ENCODE measurements around the gene EFTUD2.

The EFTUD2 gene

DNA sequence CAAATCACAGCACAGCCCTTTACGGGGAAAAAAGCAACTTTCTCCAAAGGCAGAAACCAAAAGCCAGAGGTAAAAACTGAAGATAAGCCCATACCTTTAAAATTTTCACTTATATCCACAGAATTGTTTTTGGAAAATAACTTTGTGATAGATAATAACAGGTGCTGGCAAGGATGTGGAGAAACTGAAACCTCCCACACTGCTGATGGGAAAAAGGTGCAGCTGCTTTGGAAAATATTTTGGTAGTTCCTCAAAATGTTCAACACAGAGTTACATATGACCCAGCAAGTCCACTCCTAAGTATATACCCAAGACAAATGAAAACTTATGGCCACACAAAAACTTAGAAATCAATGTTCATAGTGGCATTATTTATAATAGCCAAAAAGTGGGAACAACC, 12.2 kb downstream of the EFTUD2 start:
- FAIRE-seq = no peak

DNA sequence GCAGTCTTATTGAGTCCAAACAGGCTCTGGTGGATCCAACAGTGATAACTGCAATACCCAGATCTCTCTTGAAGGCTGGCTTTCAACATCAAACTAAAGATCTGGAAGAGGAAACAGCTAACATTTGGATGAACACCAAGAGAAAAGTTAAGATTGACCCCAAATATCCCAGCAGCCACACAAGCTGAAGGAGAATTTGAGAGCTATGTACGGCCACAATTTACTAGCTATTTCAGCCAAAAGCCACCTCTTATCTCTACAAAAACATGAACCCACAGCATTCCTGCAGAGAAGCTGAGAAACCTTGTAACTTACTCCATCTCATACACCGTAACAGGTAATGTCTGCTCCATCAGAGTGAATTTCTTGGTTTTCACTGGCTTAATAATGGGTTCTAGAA, 14.3 kb downstream of the EFTUD2 start:
- no peak for FAIRE-seq

DNA sequence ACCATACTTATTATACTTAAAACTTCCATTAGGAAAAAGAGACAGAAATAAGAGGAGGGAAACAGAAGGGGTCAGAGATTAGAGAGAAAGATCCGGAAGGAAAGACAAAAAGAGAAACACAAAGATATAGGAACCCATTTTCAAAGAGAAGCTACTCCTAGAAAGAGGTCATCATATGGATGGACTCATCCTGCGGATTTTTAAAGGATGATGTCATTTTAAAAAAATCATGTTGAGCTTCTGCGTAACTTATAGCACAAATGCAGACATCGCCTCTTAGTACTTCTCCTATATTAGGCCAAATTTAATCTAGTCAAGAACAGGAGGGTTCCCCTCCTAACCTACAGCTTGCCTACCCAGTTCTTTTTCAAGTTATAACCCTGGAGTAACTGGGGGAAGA, 18.1 kb downstream of the EFTUD2 start:
- no peak for FAIRE-seq

DNA sequence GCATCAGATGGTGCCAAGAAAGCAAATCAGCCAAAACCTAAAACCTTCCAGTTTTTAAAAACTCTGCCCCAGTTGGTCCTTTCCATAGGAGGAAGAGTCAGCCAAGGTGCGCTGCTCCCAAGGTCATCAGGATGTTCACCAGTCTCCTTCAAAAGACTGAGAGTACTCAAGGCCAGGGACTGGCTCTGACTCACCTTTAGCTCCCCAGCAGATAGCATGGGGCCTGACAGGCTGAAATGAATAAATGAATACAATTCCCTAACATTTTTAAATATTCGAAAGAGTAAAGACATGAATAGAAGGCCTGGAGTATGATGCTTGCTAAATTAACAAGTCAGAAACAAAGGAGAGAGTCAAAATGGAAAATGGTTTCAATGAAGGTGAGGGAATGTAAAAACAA, 19.2 kb downstream of the EFTUD2 start:
- FAIRE-seq = no peak

DNA sequence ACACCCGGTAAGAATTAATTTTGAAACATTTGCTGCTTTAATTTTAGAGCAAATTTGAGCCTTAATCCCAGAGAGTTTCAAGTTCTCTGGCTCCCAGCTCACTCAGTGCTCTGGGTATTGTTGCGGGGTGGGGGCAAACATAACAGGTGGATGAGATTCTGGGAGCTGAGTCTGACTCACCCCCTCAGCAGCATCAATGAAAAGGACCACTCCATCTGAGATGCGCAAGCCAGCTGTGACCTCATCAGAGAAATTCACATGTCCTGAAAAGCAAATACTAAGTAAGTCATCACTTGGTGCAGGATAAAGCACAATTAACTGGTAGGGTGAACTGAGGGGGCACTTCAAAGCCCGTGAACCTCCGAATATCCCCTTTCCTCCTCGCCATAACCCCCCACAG, 19.9 kb downstream of the EFTUD2 start:
- no peak for FAIRE-seq

DNA sequence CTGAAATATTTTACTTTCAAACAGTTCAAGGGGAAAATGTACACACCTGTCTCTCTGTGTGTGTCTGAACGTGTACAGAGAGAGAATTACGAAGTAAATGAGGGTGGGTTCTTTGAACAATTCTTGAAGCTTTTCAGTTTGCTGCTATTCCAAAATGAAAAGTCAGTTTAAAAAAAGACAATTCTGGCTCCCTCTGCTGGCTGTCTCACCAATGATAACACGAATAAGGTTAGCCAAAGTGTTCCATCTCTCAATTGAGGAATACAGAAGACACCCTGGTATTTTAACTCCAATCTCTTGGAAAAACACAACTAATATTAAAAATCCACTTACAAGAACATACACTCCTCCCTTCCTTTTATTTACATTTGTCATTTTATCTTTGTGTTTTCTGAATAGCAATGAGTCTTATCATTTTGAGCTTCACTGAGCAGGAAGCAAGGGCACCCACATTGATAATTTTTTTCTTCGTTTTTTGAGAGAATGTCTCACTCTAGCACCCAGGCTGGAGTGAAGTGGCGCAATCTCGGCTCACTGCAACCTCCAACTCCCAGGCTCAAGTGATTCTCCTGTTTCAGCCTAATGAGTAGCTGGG, 20.5 kb downstream of the EFTUD2 start:
- peak; percentile 96 for FAIRE-seq

DNA sequence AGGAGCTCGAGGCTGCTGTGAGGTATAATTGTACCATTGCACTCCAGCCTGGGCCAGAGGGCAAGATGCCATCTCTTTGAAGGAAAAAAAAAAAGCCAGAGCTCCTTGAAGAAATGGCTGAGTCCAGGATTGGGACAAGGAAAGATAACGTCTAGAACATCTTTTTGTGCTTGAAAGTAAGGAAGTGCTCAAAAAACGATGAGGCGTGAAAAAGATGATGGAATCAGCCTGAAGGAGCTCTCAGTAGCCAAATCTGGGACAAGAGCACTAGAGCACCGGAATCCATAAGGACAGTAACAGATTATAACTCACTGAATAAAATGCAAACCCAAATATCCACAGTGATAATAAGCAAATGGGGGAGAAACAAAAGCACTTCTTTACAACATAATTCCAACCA, 22.1 kb downstream of the EFTUD2 start:
- FAIRE-seq = no peak

DNA sequence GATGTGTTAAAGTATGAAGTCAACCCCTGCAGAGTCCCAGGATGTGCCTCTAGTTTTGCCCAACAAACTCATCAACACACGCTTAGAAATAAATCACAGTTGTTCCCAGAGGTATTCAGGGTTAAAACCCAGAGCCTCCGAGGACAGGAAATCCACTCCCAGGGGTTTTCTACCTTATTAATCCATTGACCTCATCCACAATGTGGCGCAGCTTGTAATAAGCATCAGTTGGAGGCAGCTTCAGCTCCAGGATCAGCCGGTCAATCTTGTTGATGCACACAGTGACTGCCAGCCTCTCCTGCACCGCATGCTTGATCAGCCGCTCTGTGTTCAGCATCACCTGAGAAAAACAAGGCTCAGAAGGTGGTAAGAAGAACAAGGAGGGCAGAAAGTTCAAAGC, 23.5 kb downstream of the EFTUD2 start:
- FAIRE-seq = no peak

DNA sequence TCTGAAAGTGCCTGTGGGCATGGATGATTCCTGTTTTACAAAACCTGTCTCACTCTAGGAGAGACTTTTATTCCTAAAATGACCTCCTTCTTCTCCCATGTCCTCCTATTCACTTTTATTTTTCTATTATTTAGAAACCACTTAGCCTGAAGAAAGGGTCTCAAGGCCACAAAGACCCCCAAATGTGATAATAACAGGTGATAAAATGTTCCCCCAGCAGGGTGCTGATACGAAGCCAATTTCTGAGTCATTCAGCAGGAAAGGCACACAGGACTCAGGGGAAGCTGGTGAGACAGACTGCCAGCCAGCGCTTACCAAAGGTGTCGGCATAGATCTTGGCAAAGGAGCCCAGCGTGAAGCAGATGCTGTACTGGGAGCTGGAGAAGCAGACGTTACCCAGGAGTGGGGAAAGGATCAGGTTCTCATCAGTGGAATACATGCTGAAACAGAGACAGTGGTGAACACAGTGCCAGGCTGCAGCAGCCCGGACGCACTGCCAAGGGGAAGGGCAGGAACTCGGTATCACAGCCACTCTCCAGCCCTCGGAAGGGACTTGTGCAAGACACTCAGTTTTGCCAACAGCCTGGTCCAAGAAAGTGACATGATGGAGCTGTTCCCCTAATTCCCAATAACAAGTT, 27.0 kb downstream of the EFTUD2 start:
- no peak for FAIRE-seq

DNA sequence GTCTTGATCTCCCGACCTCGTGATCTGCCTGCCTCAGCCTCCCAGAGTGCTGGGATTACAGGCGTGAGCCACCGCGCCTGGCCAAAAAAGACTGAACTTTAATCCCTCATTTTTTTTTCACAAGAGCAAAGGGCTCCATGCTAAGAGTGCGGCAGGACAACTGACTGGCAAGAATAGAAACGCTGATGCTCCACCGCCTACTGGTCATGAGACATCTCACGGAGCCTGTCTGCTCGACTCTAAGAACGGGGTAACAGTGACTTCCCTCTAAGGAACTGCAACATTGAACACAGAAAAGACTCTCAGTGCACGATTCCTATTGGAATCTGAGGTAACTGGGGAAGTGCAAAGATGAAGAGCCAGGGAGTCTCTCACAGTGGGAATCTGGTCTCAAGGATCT, 27.7 kb downstream of the EFTUD2 start:
- no peak for FAIRE-seq

DNA sequence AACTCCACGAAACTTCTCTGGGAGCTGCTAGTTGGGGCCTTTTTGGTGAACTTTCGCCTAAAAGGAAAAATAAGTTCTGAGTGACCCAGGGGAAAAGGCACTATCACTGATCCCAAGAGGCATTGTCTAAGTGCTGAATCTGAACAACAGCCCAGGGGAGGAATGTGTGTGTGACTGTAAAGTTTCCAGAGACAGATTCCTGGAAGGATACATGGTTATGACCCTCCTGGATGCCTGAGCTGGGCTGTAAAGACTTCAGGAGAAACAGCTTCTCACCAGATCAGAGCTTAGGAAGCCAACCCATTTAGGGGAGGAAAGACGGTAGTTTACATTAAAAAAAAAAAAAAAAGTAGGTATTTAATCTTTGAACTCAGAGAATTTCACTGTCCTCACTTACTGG, 31.4 kb downstream of the EFTUD2 start:
- FAIRE-seq = no peak

DNA sequence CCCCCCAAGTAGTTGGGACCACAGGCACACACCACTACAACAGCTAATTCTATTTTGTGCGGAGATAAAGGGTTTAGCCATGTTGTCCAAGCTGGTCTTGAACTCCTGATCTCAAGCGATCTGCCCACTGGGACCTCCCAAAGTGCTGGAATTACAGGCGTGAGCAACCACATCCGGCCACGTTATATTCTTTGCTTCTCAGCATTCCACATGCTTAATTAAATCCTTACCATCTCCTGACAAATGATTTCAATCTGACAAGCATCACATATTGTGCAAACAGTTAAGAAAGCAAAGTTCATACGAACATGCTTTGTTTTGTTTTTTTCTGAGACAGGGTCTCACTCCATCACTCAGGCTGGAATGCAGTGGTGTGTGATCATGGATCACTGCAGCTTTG, 33.3 kb downstream of the EFTUD2 start:
- FAIRE-seq = no peak

DNA sequence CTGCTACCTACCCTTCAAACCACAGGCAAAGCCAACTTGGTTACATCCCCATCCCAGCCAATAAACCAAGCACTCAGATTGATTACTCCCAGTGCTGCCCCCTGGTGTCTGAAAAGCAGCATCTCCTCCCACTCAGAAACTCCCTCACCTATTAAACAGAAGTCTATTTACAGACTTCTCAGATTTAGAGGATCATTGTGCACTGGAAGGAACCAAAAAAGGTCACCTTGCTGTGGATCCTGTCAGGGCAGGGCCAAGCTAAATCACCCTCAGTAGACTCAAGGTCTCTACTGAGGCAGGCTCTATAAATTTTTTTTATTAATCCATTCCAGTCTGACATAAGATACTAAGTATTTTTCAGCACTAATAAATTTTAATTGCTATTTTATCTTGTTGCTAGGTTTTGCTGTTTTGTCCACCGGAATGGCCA, 34.0 kb downstream of the EFTUD2 start:
- FAIRE-seq = peak; percentile 60

DNA sequence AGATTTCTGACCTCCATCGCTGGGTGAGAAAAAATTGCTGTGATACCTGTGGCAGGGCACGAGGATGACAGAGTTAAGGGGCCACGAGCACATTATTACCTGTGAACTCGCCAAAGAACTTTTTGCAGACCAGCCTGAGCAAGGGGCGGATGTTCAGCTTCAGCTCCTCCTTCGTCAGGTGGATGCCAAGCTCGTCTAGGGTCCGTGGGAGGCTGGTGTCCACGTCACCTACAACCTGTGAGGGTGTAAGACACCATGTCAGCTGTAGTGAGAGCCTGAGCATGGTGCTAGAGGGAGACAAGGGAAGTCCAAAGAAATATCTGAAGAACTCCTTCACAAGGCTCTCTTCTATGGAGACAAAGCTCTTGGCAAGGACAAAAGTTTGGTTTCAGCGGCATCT, 34.4 kb downstream of the EFTUD2 start:
- no peak for FAIRE-seq

DNA sequence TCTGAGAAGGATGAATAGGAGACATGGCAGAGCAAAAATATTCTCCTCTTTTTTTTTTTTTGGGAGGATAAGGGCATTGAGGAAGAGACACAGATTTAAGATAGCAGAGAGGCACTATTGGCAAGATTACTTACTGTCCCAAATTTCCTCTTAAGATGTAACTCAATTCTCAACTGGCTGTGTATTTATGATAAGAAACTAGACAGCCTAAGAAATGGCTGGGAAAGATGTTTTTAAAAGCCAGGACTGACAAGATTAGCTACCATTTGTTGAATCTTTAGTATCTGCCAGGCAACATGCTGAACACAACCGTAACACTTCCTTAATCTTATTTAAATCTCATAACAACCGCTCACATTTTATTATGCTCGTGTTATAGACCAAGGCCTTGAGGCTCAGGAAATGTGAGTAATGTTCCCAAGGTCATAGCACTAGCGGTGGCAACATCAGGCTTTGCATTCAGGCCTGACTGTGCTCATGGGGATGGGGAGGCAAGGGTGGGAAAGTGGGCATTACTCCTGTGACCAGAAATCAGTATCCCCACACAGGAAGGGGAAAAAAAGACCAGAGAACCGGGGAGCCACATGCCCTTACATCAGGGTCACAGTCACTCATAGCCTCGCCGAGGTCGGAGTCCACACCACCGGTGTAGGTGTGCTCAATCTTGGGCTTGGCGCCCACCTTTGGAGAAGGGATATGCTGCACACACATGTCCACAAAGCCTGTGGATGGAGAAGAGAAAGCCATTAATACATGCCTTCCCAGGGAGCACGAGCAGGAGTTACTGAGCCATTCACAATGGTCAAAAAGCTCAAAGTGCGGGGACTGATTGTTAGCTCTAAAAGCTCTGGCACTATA, 36.0 kb downstream of the EFTUD2 start:
- FAIRE-seq = no peak

DNA sequence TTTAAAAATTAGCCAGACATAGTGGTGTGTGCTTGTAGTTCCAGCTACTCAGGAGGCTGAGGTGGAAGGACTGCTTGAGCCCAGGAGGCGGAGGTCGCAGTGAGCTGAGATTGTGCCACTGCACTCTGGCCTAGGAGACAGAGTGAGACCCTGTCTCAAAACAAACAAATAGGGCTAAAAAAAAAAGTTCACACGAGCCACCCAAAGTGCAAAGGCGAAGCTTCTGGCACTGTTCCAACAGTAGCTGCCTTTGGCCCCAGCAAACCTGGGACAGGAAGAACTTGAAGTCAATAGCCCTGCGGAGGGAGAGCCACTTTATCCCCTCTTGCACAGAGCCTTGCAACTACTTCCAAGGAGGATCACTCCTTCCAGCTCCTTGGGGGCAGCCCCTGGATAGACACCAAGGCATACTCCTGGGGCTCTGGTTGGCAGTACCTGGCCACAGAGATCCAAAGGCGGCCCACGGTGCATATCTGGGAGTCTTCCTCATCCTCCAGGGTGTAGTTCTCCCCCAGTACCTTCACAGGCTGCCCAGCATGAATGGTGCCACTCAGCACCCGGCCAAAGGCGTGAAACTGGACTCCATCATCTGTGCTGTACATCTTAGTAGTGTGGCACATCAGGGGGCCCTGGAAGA, 36.8 kb downstream of the EFTUD2 start:
- no peak for FAIRE-seq

DNA sequence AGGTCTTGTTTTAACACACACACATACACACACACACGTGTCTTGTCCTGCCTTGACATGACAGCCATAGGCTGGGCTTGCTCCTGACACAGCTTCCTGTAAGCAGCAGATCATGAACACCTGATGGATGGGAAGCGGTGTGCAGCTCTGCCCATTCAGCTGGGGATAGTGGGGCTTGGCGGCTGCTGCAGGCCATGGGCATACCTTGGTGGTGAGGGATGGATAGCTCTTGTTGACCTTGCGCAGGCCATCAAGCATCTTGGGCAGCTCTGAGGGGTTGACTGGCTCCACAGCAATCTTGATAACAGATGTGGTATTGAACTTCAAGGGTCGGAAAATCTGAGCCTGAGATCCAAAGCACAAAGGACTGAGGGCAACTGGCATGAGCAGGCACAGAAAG, 39.5 kb downstream of the EFTUD2 start:
- FAIRE-seq = no peak

DNA sequence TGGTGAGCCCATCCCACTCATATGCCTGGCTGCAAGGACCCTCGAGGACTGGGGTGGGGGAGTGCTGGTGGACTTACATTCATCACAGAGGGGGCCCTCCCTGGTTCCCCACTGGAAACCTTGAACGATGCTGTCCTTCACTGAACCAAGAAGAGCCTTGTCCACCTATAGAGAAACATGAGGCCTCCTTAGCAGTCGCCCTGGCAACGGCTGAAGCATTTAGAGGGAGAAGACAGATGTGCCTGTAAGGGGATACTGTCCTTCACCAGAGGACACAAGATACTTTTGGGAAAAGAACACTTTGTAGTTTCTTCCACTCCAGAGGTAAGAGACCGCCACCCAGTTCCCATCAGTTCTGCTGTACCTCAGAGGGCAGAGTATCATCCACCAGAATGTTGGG, 45.1 kb downstream of the EFTUD2 start:
- no peak for FAIRE-seq

DNA sequence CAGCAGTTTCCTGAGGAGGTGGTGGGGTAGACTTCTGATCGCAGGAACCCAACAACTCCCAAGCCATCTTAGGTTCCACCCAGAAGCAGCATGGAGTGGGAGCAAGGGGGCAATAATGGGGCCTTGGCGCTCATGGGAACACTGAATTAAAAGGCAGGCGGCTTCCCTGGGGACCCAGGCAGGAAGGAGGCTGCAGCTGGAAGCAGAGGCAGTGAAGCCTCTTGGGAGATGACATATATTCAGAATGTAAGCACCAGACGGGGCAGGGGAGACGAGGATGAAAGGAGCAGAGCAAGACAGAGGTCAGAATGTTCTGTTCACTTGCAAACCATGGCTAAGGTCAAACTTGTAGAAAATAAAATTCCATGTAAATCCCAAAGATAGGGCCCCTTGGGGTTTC, 48.6 kb downstream of the EFTUD2 start:
- FAIRE-seq = no peak

DNA sequence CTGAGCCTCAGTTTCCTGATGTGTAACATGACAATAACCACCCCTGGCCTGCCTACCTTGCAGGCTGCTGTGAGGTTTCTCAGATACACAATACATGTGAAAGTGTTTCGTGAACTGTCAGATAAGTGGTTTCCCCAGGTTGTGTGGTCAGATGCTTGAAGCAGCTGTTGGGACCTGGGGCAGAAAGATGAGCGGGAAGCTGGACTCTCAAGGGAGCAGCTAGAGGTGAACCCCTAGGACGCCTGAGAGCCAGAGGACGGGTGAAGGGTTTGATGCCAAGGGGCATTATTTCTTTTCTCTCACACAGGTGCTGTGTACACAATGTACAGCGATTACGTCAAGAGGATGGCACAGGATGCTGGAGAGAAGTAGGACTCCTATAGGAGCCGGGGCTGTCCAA, 49.2 kb downstream of the EFTUD2 start:
- FAIRE-seq = no peak

DNA sequence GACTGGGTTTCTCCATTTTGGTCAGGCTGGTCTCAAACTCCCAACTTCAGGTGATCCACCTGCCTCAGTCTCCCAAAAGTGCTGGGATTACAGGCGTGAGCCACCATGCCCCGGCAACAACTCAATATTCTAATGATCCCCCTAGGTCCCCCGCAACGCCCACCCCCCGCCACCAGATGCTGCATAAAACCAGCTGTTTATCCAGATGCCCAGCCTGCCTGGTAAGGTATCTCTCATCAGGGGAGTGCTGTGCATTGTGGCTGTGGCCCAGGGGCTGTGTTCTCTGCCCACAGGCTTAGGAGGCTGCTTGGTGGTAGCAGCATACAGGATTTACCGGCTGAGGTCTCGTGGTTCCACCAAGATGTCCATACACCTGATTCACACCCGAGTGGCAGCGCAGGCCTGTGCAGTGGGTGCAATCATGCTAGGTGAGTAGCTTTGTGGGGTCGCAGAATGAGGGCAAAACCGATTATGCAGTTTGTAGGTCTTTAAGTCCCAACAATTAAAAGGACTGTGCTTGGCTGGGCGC, 50.2 kb downstream of the EFTUD2 start:
- no peak for FAIRE-seq

DNA sequence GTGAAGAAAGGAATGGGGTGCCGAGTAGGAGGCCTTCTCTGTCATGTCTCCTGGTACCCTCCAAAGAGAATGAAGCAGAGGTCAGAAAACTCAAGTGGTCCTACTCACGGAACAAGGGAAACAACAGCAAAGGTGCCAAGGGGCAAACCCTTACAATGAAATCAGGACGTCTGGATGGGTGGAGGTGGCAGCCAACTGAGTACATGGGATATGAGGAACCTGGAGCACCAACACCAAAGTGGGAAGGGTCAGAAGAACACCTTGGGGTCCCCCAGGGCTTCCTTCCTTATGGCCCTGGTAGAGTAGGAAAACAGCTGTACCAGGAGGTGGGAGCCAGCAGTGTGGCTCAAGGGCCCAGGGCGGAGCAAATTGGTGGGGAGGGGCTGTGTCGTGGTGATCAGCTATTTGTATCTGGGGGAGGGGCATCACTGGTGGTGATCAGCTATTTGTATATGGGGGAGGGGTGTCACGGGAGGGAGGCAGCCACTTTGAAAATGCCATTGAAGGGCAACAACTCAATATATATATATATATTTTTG, 50.9 kb downstream of the EFTUD2 start:
- no peak for FAIRE-seq

DNA sequence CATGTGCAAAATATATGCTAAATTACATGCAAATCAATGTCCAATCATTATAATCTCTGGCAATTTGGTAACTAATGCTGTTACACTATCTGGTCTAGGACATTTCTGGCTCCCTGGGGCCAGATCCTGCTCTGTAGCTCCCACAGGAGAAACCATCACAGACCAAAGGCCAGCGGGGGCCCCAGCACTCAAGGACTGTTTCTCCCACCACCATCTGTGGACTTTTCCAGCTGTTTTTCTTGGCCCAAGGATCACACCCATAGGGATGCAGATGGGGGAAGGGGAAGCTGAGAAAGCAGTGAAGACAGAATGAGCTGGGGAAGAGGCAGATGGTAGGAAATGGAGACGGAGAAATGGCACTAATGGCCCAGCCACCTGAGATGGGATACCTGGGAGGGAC, 51.7 kb downstream of the EFTUD2 start, which contains the start of gene HIGD1B:
Gene HIGD1B, plus strand, starts transcription at position 298 of the 400 bp plus-strand sequence. CDS start 270 bp downstream, outside the sequence.
- FAIRE-seq = no peak

Measured in G401.6 (cell line).